ENCODE results near the gene MARCHF4.

DNA sequence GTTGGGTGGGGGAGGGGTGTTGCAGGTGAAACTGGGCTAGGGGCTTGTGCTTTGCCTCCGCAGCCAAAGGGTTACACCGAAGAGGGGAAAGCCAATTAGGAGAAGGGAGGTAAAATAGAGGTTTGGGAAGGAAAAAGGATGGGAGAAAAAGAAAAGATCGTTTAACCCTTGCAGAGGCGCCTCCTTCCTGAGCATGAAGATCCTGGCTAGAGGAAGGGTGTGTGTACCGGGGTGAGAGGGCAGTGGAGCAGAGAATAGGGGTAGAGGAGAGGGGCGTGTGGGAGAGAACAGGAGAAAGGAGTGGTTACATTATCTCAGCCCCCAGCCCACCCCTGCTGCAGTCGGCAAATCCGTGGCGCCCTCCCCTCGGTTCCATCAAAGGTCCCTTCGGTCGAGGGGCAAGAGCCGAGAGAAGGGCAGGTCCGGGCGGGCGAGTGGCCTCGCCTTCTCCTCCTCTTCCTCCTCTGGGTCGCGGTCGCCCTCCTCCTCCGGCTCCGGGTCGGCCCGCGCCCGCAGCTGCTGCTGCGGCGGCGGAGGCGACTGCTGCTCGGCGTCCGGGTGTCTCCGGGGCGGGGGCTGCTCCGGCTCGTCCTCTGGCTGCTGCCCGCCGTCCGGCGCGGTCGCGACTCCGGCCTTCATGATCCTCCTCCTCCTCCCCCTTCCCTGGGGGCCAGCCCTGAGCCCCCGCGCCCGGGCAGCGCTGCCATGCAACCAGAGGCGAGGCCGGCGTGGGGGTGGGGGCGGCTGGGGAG lies 1.1 kb downstream of the MARCHF4 start:
- no peak for TF ChIP-seq POLR2A (IDR thresholded peaks at IDR 0.05)
- TF ChIP-seq, protein P1, sequence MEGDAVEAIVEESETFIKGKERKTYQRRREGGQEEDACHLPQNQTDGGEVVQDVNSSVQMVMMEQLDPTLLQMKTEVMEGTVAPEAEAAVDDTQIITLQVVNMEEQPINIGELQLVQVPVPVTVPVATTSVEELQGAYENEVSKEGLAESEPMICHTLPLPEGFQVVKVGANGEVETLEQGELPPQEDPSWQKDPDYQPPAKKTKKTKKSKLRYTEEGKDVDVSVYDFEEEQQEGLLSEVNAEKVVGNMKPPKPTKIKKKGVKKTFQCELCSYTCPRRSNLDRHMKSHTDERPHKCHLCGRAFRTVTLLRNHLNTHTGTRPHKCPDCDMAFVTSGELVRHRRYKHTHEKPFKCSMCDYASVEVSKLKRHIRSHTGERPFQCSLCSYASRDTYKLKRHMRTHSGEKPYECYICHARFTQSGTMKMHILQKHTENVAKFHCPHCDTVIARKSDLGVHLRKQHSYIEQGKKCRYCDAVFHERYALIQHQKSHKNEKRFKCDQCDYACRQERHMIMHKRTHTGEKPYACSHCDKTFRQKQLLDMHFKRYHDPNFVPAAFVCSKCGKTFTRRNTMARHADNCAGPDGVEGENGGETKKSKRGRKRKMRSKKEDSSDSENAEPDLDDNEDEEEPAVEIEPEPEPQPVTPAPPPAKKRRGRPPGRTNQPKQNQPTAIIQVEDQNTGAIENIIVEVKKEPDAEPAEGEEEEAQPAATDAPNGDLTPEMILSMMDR (IDR thresholded peaks at IDR 0.05), result no peak
